Activated T-cell treated with anti-CD3 and anti-CD28 coated beads, Interleukin-2, amount 50 U/mL, for 48 hours (primary cell): ENCODE data around the gene PHLPP1.
"Not testable (repeated sequence)": the region's sequence is repeated elsewhere in the genome, so short reads cannot be mapped to it uniquely, and the experiment has no call there.

Source experiments
- DNase-seq, 2 experiments: peaks; one replicate each; pipeline ENCODE4 v3.0.0-alpha.2; 2020

PHLPP1 gene

DNA sequence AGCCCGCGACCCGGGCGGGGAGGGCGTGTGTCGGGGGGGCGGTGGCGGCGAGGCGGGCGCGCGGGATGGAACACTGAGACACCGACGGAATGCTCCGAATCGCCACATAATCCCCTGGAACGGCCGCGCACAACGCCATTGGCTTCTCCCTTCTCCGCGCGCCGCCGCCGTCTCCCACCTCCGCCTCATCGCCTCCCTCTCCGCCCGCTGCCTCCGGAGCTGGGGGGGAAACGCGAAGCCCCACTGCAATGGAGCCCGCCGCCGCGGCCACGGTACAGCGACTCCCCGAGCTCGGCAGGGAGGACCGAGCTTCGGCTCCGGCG, at the start of gene PHLPP1:
Gene PHLPP1, plus strand, starts transcription at position 106 of the 323 bp plus-strand sequence. Its CDS starts 143 bp downstream, at position 249.
- no peak for DNase-seq

DNA sequence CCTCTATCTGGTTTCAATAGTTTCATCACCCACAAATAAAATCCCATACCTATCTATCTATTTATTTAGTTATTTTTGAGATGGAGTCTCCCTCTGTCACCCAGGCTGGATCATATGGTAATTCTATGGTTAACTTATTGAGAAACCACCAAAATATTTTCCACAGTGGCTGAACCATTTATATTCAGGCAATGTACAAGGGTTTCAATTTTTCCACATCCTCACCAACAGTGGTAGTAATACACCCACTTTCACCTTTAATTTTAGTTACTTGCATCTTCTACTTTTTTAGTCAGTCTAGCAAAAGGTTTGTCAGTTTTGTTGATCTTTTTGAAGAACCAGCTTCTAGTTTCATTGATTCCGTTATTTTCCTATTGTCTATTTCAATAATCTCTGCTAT, 46.1 kb upstream of the PHLPP1 start:
- DNase-seq: no peak

DNA sequence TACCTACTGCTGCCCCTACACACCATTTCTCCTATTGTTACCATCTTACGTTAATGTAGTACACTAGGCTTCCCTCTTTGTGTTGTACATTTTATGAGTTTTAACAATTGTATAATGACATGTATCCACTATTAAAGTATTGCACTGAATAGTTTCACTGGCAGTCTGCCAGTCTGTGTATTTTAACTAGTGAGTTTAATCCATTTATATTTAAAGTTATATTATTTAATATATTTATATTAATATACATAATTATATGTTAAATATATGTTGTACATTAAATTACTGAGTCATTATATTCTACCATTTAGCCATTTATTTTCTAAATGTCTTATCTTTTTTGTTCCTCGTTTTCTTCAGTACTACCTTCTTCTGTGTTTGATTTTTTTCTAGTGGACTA, 44.8 kb upstream of the PHLPP1 start:
- no peak for DNase-seq

DNA sequence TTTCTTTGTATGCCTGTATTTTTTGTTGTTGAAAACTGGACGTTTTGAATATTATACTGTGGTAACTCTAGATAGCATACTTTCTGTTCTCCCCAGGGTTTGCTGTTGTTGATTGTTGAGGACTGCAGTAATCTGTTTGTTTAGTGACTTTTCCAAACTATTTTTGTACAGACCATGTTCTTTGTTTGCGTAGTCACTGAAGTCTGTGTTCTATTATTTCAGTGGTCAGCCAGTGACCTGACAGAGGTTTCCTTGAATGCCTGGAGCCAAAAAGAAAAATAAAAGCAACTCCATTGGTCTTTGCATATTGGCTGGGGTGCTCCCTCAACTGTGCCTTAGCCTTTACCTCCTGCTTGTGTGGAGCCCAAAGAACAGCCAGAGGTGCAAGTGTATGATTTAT, 42.7 kb upstream of the PHLPP1 start:
- DNase-seq: no peak

DNA sequence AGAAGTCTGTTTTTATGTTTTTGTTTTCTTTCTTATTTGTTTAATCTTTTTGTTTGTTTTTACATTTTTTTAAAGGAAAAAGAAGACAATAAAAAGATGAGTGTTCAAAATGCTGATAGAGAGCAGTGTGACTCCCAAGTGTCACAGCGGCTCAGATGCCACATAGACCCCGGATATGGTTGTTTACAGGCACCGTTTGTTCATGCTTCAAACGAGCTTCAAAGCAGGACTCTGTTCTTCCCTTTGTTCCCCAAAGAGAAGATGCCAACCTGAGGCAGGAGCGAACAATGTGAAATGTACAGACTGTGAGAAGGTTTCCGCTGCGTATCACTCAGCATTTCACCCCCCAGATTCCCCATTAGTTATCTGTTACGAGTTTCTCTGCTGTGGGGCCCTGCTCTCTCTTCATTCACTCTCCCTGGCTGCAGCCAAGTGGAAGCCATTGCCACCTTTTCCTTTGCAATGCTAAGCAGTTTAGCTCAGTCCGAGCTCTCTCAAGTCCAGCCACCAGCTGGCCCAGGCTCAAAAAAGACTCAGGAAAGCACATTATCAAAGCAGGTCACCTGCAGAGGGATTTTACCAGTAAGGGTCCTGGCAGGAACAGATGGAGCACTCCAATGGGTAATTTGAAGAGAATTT, 36.4 kb upstream of the PHLPP1 start:
- no peak for DNase-seq

DNA sequence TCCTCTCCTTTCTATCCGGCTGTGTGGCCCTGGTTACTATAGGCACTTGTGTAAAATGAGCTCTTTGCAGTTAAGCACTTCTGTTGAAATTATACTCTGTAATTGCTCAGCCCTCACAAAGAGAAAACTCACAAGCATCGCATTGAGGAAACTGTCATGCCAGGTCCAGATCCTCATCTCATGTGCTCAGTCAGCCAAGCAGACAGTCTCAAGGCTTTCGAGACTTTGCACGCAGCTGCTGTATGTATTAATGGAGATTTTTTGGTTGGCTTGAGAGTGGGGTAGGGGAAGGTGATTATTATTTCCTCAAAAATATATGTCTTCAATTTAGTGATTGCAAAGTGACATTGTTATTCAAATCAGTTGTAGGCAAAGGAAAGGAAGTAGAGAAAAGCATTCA, 33.0 kb upstream of the PHLPP1 start:
- no peak for DNase-seq

DNA sequence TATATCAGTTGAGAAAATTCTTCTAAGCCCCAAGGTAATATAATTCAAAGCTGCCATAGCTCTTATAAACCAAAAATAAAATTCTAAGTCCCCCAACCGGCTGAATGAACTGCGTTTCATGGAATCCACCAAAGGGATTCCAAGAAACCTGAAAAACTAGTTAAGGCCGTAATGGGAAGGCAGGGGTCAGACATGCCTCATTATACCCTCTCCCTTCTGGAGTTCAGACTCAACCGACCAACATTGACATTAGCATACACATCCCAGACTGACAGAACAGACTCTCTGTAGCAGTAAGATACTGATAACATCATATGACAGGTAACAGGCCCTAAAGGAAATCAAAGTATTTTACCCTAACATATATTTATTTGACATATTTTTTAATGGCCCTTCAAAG, 31.4 kb upstream of the PHLPP1 start:
- no peak for DNase-seq

DNA sequence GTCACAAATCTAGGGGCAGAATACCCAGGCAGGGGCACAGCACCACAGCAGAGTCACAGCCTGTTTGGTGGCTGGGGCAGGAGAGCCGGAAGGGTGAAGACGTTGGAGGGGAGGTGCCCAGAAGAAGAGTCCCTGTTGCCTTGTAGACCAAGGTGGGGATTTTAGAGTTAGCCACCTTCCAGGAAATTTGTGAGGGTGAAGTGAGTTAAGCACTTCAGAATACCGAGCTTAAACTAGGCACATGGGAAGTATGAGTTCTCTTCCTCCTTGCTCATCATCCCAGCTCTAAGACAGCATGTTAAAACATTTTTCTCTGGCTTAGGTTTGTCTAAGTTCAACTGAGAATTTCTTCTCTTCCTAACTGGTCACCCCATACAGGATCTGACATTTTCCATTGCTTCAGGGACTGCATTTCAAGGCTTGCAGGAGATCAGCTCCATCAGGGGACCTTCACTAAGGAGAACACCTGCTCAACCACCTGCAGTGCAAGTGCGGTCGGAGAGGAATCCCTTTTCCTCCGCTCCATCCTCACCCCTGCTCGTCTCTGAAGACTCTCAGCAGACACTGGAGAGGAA, 26.5 kb upstream of the PHLPP1 start:
- no peak for DNase-seq

DNA sequence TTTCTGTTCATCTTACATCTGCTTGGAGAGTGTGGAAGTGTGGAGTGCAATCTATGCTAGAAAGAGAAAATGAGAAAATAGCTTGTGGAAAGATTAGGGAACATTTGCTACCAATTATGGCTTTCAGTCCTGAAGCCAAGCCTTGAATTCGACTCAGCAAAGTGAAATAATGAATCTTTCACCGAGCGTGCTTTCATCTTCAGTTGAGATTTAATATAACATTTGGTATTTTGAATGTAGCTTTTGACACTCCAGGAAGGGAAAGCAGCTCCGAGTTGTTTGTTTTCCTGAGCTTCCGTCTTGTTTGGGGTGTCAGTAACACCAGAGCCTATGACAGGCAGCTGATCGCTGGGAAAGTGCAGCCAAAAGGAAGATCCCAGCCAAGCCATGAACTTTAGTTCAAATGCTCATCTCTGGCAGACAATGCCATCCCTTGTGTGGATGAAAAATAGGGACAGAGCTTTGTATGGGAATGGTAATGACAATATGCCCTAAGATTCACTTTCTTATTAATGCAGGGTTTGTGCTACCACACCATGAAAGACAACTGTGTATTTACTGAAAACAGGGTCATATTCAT, 25.0 kb upstream of the PHLPP1 start:
- no peak for DNase-seq

DNA sequence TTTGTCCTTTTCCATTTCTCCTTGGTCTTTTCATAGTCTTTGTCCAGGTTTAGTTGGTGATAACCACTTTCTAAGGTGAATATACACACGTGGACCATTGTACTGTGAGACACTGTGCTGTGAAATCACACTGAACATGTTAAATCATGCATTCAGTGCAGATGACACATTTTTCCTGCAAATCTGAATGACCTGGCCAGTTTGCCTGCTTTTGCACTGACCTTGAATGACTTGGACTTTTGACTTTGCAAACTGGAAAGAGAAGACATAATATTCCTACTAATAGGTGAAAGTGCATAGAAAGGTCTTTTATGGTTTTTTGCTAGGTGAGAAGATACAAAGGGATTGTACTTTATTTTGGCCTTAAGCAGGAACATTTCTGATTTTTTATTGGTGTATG, 21.7 kb upstream of the PHLPP1 start:
- DNase-seq: no peak

DNA sequence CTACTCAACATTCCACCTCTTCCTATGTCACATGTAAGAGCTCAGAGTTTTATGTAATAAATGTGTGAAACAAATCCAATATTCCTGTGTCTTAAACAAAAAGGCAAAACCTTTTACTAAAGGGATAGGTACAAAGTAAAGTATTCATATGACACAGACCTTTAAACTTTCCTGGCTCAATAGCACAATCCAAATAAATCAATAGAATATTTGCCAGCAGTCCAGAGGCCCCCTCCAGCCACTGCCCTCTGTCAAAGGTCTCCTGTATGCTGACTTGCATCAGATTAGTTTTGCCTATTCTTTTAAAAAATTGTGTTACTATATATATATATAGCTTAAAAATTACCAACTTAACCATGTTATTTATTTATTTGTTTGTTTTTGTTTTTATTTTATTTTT, 17.7 kb upstream of the PHLPP1 start:
- no peak for DNase-seq

DNA sequence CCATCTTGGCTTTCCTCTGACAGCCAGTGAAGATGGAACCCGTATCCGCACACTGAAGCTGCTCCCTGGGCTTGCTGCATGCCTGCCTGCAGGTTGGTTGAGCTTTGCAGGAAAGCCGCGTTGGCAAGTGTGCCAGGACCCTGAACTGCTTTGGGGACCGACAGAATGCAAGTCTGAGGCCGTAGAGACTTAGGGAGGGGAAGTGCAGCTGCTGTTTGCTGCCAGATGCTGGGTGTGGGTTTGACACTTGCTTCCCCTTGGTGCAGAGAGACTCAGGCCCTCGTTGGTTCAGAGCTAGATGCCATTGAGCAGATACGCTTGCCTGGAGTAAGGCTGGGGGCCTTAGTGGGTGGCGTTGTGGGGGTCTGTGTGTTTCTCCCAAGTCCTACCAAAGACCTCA, 13.1 kb upstream of the PHLPP1 start:
- no peak for DNase-seq

DNA sequence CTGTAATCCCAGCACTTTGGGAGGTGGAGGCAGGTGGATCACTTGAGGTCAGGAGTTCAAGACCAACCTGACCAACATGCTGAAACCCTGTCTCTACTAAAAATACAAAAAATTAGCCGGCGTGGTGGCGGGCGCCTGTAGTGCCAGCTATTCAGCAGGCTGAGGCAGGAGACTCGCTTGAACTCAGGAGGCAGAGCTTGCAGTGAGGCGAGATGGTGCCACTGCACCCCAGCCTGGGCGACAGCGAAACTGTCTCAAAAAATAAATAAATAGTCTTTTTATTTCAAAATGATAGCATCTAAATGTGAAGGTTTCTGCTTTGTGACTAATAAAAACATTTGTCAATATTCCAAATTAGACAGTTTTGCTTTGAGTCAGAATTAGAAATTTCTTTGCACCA, 8.5 kb upstream of the PHLPP1 start:
- DNase-seq: not testable (repeated sequence)

DNA sequence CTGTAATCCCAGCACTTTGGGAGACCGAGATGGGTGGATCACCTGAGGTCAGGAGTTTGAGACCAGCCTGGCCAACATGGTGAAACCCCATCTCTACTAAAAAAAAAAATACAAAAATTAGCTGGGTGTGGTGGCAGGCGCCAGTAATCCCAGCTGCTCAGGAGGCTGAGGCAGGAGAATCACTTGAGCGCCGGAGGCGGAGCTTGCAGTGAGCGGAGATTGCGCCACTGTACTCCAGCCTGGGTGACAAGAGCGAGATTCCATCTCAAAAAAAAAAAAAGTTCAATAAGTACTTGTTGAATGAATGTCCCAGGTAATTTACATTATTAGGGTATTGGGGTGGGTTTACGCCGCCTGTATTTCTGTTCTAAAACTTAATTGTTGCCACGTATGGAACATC, 5.4 kb upstream of the PHLPP1 start:
- DNase-seq: not testable (repeated sequence)

DNA sequence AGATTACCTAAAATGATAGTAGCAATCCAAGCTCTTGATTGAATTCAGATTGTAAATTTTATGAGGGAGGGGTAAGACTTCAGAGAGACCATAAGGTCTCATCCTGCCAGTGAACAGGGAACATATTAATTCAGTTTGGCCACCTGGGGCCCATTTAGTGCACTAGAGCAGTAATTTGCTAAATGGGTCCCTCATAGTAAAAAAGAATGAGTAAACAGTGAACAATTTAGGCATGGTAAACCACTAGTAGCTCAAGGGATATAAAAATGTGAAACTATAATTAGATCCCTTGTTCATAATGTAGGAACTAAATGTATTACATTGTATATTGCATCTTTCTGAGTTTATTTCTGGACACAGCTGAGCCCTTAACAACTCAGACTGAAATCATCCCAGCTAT, 4.9 kb upstream of the PHLPP1 start:
- no peak for DNase-seq

DNA sequence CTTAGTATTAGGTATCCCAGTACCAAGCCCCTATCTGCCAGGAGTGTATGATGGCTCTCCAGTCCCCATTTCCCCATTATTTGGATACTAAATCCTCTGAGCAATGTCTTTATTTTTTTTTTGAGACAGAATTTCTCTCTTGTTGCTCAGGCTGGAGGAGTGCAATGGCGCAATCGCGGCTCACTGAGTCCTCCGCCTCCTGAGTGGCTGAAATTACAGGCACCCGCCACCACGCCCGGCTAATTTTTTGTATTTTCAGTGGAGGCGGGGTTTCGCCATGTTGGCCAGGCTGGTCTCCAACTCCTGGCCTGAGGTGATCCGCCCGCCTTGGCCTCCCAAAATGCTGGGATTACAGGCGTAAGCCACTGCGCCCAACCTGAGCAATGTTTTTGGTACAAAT, 3.6 kb upstream of the PHLPP1 start:
- no peak for DNase-seq

DNA sequence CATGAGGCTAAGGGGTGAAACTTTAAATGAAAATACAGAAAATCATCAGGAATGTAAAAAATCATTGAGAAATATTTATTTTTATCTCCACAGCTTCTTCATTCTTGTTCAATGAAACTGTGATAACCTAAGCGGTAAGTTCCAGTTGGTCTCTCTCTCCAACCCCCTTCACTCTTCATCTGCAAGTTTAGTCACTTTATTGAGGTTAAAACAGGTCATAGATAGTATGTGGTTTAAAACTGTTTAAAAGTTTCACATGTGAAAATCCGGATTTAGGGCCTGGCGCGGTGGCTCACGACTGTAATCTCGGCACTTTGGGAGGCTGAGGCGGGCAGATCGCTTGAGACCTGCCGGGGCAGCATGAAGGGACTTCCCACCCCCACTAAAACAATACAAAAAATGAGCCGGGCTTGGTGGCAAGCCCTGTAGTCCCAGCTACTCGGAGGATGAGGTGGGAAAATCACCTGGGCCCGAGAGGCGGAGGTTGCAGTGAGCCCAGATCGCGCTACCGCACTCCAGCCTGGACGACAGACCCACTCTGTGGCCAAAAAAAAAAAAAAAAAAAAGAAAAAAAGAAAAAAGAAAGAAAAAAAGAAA, 1.6 kb upstream of the PHLPP1 start:
- no peak for DNase-seq

DNA sequence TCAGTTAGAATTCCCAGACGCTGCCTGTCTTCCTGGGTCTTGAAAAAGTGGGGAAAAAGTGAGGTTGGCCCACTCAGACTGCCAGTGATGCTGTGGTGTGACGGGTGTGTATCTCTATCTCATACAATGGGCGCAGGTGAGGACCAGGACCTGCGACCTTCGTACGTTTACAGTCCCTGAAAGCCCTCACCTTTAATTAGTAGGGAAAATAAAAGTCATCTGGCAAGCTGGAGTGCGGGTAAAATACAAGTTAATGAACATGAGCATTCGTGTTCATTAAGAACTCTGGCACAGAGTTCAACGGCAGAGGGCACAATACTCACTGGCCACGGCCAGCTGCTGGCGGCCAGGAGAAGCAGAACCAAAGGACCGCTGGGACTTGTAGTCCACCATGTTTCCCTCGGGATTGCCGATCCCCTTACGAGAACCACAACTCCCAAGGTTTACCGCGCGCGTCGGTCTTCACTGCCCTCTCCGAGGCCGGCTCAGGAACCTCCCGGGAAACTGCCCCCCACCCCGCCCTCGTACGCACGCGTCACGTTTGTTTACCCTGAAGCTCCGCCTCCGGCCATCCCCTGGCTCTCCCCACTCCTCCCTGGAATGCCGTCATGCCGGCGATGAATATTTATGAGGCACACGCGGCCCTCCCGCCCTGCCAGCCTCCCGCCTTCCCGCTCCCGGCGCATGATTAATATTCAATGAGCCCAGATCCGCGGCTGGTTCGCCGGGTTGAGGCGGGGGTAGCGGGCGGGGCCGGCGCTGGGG, 488 bp upstream of the PHLPP1 start:
- peak; percentile 92 to 94 for DNase-seq

DNA sequence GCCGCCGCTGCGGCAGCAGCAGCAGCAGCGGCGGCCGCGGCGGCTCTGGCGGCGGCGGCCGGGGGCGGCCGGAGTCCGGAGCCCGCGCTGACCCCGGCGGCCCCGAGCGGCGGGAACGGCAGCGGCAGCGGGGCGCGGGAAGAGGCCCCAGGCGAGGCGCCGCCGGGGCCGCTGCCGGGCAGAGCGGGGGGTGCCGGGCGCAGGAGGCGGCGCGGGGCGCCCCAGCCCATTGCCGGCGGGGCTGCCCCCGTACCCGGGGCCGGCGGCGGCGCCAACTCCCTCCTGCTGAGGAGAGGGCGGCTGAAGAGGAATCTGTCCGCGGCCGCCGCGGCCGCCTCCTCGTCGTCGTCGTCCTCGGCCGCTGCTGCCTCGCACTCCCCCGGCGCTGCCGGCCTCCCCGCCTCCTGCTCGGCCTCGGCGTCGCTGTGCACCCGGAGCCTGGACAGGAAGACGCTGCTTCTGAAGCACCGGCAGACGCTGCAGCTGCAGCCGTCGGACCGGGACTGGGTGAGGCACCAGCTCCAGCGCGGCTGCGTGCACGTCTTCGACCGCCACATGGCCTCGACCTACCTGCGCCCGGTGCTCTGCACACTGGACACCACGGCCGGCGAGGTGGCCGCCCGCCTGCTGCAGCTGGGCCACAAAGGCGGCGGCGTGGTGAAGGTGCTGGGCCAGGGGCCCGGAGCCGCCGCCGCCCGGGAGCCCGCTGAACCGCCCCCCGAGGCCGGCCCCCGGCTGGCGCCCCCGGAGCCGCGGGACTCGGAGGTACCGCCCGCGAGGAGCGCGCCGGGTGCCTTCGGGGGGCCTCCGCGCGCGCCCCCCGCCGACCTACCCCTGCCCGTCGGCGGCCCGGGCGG, 646 bp downstream of the PHLPP1 start:
- DNase-seq: peak; percentile 66 to 74

DNA sequence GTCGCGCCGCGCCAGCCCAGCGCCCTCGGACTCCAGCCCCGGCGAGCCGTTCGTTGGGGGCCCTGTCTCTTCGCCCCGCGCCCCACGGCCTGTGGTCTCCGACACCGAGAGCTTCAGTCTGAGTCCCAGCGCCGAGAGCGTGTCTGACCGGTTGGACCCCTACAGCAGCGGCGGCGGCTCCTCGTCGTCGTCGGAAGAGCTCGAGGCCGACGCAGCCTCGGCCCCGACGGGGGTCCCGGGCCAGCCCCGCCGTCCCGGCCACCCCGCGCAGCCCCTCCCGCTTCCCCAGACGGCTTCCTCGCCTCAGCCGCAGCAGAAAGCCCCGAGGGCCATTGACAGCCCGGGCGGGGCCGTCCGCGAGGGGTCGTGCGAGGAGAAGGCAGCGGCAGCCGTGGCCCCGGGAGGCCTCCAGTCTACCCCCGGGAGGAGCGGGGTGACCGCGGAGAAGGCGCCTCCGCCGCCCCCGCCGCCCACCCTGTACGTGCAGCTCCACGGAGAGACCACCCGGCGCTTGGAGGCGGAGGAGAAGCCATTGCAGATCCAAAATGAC, 1.4 kb downstream of the PHLPP1 start:
- DNase-seq: peak in 1 of 2 experiments; percentile 66

DNA sequence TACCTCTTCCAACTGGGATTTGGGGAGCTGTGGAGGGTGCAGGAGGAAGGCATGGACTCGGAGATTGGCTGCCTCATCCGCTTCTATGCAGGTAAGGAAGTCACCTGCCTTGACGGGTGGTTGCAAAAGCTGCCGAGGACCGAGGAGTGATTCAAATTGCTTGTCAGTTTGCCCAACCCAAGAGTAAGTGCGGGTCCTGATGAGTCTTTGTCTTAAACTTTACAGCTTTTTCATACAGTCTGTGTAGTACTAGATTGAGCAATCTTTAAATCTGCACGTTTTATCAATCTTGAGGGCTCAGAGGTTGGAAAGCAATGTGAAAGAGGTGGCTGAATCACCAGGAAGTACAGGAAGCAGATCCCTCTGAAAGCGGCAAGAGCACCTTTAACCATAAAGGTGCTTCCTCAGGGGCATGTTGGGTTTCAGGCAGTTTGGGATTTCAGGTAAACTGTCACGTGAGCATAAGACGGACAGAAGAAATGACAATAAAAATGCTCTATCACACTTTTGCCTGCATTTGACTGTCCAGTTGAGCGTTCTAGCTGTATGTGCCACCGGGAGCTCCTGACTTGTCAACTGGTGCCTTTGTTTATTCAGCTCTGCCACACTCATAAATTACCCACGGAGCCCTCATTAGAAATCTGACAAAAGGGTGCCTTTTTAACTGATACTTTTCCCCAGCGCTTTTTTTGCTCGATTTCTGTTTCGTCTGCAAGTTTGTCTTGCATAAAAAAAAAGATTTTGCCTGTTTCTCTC, 2.0 kb downstream of the PHLPP1 start:
- DNase-seq: peak; percentile 44 to 61
